Measurements from ENCODE around the gene IPO11.

IPO11 gene

GRCh38 chr5:62457071-62457470 lies 44.5 kb downstream of the IPO11 start:
- no peak for TF ChIP-seq CTCF (IDR thresholded peaks at IDR 0.05; ENCODE audit: low read depth, low read length)
- H3K9me3 ChIP-seq: no peaks in the 10 kb centered on the region
- H3K4me1 ChIP-seq: no peaks in the 10 kb centered on the region
- DNase-seq: no peak
- no peaks in the 10 kb centered on the region for H3K27me3 ChIP-seq
- no peak overlapping the region for H3K4me3 ChIP-seq (ENCODE audit: low read depth, low read length)
- peaks cover 34% of the 10 kb centered on the region for H3K36me3 ChIP-seq

GRCh38 chr5:62460578-62460983 lies 48.0 kb downstream of the IPO11 start:
- H3K27me3 ChIP-seq: no peaks in the 10 kb centered on the region
- H3K36me3 ChIP-seq: peaks cover 11% of the 10 kb centered on the region
- no peak overlapping the region for H3K4me3 ChIP-seq (ENCODE audit: low read depth, low read length)
- peak; percentile 88 for TF ChIP-seq CTCF (IDR thresholded peaks at IDR 0.05; ENCODE audit: low read depth, low read length)
- DNase-seq: no peak
- no peaks in the 10 kb centered on the region for H3K4me1 ChIP-seq
- no peaks in the 10 kb centered on the region for H3K9me3 ChIP-seq

GRCh38 chr5:62461561-62461960 lies 49.0 kb downstream of the IPO11 start:
- no peak for TF ChIP-seq CTCF (IDR thresholded peaks at IDR 0.05; ENCODE audit: low read depth, low read length)
- peaks cover 2% of the 10 kb centered on the region for H3K36me3 ChIP-seq
- no peaks in the 10 kb centered on the region for H3K9me3 ChIP-seq
- no peaks in the 10 kb centered on the region for H3K27me3 ChIP-seq
- no peak overlapping the region for H3K4me3 ChIP-seq (ENCODE audit: low read depth, low read length)
- DNase-seq: no peak
- no peaks in the 10 kb centered on the region for H3K4me1 ChIP-seq

GRCh38 chr5:62465985-62466925 lies 53.7 kb downstream of the IPO11 start:
- TF ChIP-seq CTCF (IDR thresholded peaks at IDR 0.05; ENCODE audit: low read depth, low read length): no peak
- DNase-seq: no peak
- peaks cover 7% of the 10 kb centered on the region for H3K36me3 ChIP-seq
- no peaks in the 10 kb centered on the region for H3K27me3 ChIP-seq
- H3K9me3 ChIP-seq: no peaks in the 10 kb centered on the region
- no peaks in the 10 kb centered on the region for H3K4me1 ChIP-seq
- no peak overlapping the region for H3K4me3 ChIP-seq (ENCODE audit: low read depth, low read length)

- no peaks in the 10 kb centered on the region; the same call in none of the 2 replicates for H3K36me3 ChIP-seq
- H3K4me1 ChIP-seq: no peaks in the 10 kb centered on the region
- no peak overlapping the region for H3K4me3 ChIP-seq (ENCODE audit: low read depth, low read length)
- no peaks in the 10 kb centered on the region for H3K27me3 ChIP-seq
- H3K9me3 ChIP-seq: no peaks in the 10 kb centered on the region
- TF ChIP-seq CTCF (IDR thresholded peaks at IDR 0.05; ENCODE audit: low read depth, low read length): no peak
- DNase-seq: no peak
These were observed 60.6 kb downstream of the IPO11 start for GRCh38 chr5:62473209-62473608.

GRCh38 chr5:62475072-62475471 lies 62.5 kb downstream of the IPO11 start:
- H3K4me1 ChIP-seq: no peaks in the 10 kb centered on the region
- no peaks in the 10 kb centered on the region; the same call in 1 of the 2 replicates for H3K36me3 ChIP-seq
- DNase-seq: no peak
- H3K27me3 ChIP-seq: no peaks in the 10 kb centered on the region
- no peaks in the 10 kb centered on the region for H3K9me3 ChIP-seq
- TF ChIP-seq CTCF (IDR thresholded peaks at IDR 0.05; ENCODE audit: low read depth, low read length): no peak
- H3K4me3 ChIP-seq (ENCODE audit: low read depth, low read length): no peak overlapping the region

All from BE2C (cell line).